GM12878 (cell line): ENCODE results near the gene CRIM1. TPM values are rescaled to one million over a fixed set of nuclear protein-coding genes. Genes with fewer than 3 reads are reported as not detected.

Experiments used
- ATAC-seq: fragments of 200-7000 bp; cut with Tn5 transposase; 3 replicates; pipeline ENCODE4 v1.9.1; 2020; ENCODE audit warnings: mild to moderate bottlenecking, moderate library complexity
- BruUV-seq: library from RNA; stranded (reverse); fragments of 400-500 nt; replicated peaks from 2 replicates; lab custom pipeline; 2021; lab: Mats Ljungman, UMichigan
- CTCF ChIA-PET: fragments of 300-600 bp; sonication (Branson Sonifier 250); formaldehyde crosslinking; extraction: SDS; loops from one replicate; lab custom pipeline; 2021; ENCODE audit warnings: inconsistent platforms; lab: Yijun Ruan, JAX
- POLR2A ChIA-PET: fragments of 350-600 bp; formaldehyde crosslinking; extraction: SDS; loops from one replicate; lab custom pipeline; 2021; ENCODE audit warnings: inconsistent platforms; lab: Charles Lee
- RAD21 ChIA-PET: fragments of 300-600 bp; sonication (Branson Sonifier 250); formaldehyde crosslinking; loops from one replicate; lab custom pipeline; 2023; ENCODE audit warnings: antibody characterized with exemption; ENCODE audit not compliant: unreplicated experiment; lab: Charles Lee
- SMC1A ChIA-PET: fragments of 300-600 bp; sonication (Branson Sonifier 250); formaldehyde crosslinking; loops from one replicate; lab custom pipeline; 2023; ENCODE audit not compliant: unreplicated experiment, uncharacterized antibody; lab: Charles Lee
- DNase-seq: peaks from one replicate; pipeline ENCODE4 v3.0.0-alpha.2; 2011; ENCODE audit warnings: low read depth, low spot score
- FAIRE-seq: peaks from 3 replicates; lab custom pipeline; 2011; peaks lifted over from hg19 to GRCh38; lab: Jason Lieb, UNC
- H2AFZ ChIP-seq: 2 replicates; pipeline ENCODE4 v1.6.0; 2011; ENCODE audit warnings: low read depth, low read length, control low read depth; ENCODE audit not compliant: control insufficient read depth
- H3K27ac ChIP-seq: 2 replicates; pipeline ENCODE4 v1.5.1; 2011; ENCODE audit warnings: control low read depth; ENCODE audit not compliant: control insufficient read depth, insufficient read depth
- H3K27me3 ChIP-seq, 2 experiments: replicated peaks in 1 of 2; 2 replicates each; pipeline versions ENCODE4 v1.6.0 to v1.6.1; 2011; ENCODE audit warnings: low read length in 1 of 2; ENCODE audit not compliant: control insufficient read depth in 2 of 2, insufficient read depth in 2 of 2
- H3K36me3 ChIP-seq, 2 experiments: 2 replicates each; pipeline ENCODE4 v1.5.1; 2011; ENCODE audit warnings: low read length in 1 of 2; ENCODE audit not compliant: control insufficient read depth in 2 of 2, insufficient read depth in 2 of 2
- H3K4me1 ChIP-seq: 2 replicates; pipeline ENCODE4 v1.6.1; 2011; ENCODE audit warnings: mild to moderate bottlenecking, low read length, moderate library complexity, mixed read lengths; ENCODE audit not compliant: control insufficient read depth, insufficient read depth
- H3K4me2 ChIP-seq: 2 replicates; pipeline ENCODE4 v1.6.0; 2011; ENCODE audit warnings: control low read depth; ENCODE audit not compliant: control insufficient read depth, insufficient read depth
- H3K4me3 ChIP-seq: fragments of 200-600 bp; sonication (generic); 2 replicates; pipeline ENCODE4 v1.5.1; 2016
- H3K79me2 ChIP-seq: 2 replicates; pipeline ENCODE4 v1.6.0; 2011; ENCODE audit warnings: low read length; ENCODE audit not compliant: control insufficient read depth, insufficient read depth
- H3K9ac ChIP-seq: 2 replicates; pipeline ENCODE4 v1.8.0; 2011; ENCODE audit warnings: low read length, control low read depth, mixed read lengths; ENCODE audit not compliant: control insufficient read depth, insufficient read depth
- H3K9me3 ChIP-seq: replicated peaks from 3 replicates; pipeline ENCODE4 v1.5.1; 2011; ENCODE audit warnings: mild to moderate bottlenecking, low read length; ENCODE audit not compliant: control insufficient read depth, insufficient read depth
- H4K20me1 ChIP-seq: 2 replicates; pipeline ENCODE4 v1.6.0; 2011; ENCODE audit not compliant: control insufficient read depth, insufficient read depth
- ATF3 ChIP-seq: IDR thresholded peaks from 2 replicates; pipeline ENCODE4 v1.6.1; 2011; ENCODE audit warnings: low read depth, mild to moderate bottlenecking, low read length, moderate library complexity, borderline replicate concordance; ENCODE audit errors: extremely low read depth
- CBX3 ChIP-seq: fragments of 200-600 bp; sonication (generic); IDR thresholded peaks from 2 replicates; pipeline ENCODE4 v1.6.1; 2016; ENCODE audit warnings: low read depth, borderline replicate concordance
- E4F1 ChIP-seq: fragments of 450-650 bp; IDR thresholded peaks from 2 replicates; pipeline ENCODE4 v1.6.1; 2018; ENCODE audit warnings: borderline replicate concordance, mild to moderate bottlenecking; ENCODE audit not compliant: partially characterized antibody
- KDM1A ChIP-seq: fragments of 200-600 bp; sonication (generic); IDR thresholded peaks from 2 replicates; pipeline ENCODE4 v1.6.1; 2016; ENCODE audit warnings: borderline replicate concordance
- SPI1 ChIP-seq: IDR thresholded peaks from 2 replicates; pipeline ENCODE4 v1.6.1; 2011; ENCODE audit warnings: low read depth, mild to moderate bottlenecking, low read length, moderate library complexity, borderline replicate concordance; ENCODE audit not compliant: insufficient read depth
- WGBS: methylation state at CpG from one replicate; pipeline ENCODE4 v1.1.6; 2016; ENCODE audit warnings: low lambda C conversion rate; ENCODE audit not compliant: insufficient replicate concordance, insufficient coverage; ENCODE audit errors: missing lambda C conversion rate; 5-methylcytosine and 5-hydroxymethylcytosine counted together
- in situ Hi-C: fragments of 300-500 bp; cut with MboI; formaldehyde crosslinking; loops from 9 replicates; pipeline ENCODE4 v1.14.3; 2018; ENCODE audit warnings: mixed read lengths
- intact Hi-C: fragments of 100-400 bp; cut with micrococcal nuclease; formaldehyde crosslinking; loops from one replicate; pipeline ENCODE4 v1.14.2; 2022; ENCODE audit not compliant: unreplicated experiment
- polyA plus RNA-seq, 11 experiments: library from polyadenylated mRNA; depleted of rRNA in 4 of 11; unstranded in 6 of 11; stranded (reverse) in 5 of 11; fragments of >200 nt; fragmentation: Nextera tagmentation in 4 of 11; fragmentation: Illumina TruSeq in 1 of 11; extraction: Ambion mirVana in 4 of 11; extraction: Trizol in 1 of 11; gene quantifications; 1 replicate in 1 of 11; 2 replicates in 10 of 11; pipeline versions ENCODE4 v1.2.1 to v1.2.3, GENCODE V29; 2011 to 2016; ENCODE audit warnings: inconsistent platforms in 2 of 11, missing spikeins in 2 of 11, low read depth in 1 of 11
- total RNA-seq, 4 experiments: library from RNA; depleted of rRNA in 3 of 4; stranded (reverse); fragments of >200 nt in 3 of 4; fragmentation: Illumina TruSeq in 1 of 4; extraction: Trizol in 1 of 4; gene quantifications; 2 replicates each; pipeline versions ENCODE4 v1.2.1 to v1.2.3, GENCODE V29; 2013 to 2021

The CRIM1 gene
- total and polyA plus RNA-seq, 10 of the 15 experiments (the other 5 are each of a cell fraction or from before 2014, with no cell fraction given), result 0.42 to 7.4 (median 3.1) TPM

- intact Hi-C loops (no loop called here), in situ Hi-C loops (no loop called here)
- no peaks in the 10 kb centered on the region for H3K36me3 ChIP-seq
- DNase-seq (no peak), ATAC-seq (no peak), FAIRE-seq (no peak)
- ChIA-PET SMC1A (interaction anchor here (1.3 kb wide), 1 partner anchor 19 kb away, joined by 4 read pairs; no protein-coding TSS in a partner anchor), RAD21 (no interaction called here), CTCF (no interaction called here), POLR2A (no interaction called here)
- H3K9me3 ChIP-seq, result no peaks in the 10 kb centered on the region
- no peak overlapping the region for H3K27ac ChIP-seq
- H3K9ac ChIP-seq, result no peak overlapping the region
- 19% methylated on average over 5 of the region's 6 CpGs for WGBS
- no peaks in the 10 kb centered on the region for H3K4me1 ChIP-seq
- H4K20me1 ChIP-seq, result no peaks in the 10 kb centered on the region
- H3K27me3 ChIP-seq, result no peaks in the 10 kb centered on the region; a peak in 1 of 4 replicates
- H3K4me2 ChIP-seq, result no peak overlapping the region
- no TSS peak for BruUV-seq
- no peaks in the 10 kb centered on the region for H3K79me2 ChIP-seq
- H3K4me3 ChIP-seq, result no peak overlapping the region
- TF ChIP-seq SPI1 (no peak), E4F1 (no peak), ATF3 (no peak), CBX3 (no peak), KDM1A (no peak)
- no peak overlapping the region for H2AFZ ChIP-seq
These were observed 39.2 kb downstream of the CRIM1 start for GRCh38 chr2:36394804-36395203.
